Sigmoid colon (tissue), 7 donors: ENCODE results near the gene EHD1. TPM values are rescaled to one million over a fixed set of nuclear protein-coding genes. Genes with fewer than 3 reads are reported as not detected.

ENCODE experiments used
- DNase-seq: peaks from one replicate; pipeline ENCODE4 v3.0.0-alpha.2; 2019
- H3K27ac ChIP-seq, 4 donors: fragments of 200-600 bp; sonication (generic); one replicate each; pipeline ENCODE4 v1.5.1; 2016 to 2019; ENCODE audit warnings: mild to moderate bottlenecking in 1 of 4
- H3K27me3 ChIP-seq, 3 donors: fragments of 200-600 bp; sonication (generic); one replicate each; pipeline ENCODE4 v1.5.1; 2019; ENCODE audit warnings: mild to moderate bottlenecking in 1 of 3
- H3K36me3 ChIP-seq, 4 donors: fragments of 200-600 bp; sonication (generic); one replicate each; pipeline ENCODE4 v1.5.1; 2016 to 2019
- H3K4me1 ChIP-seq, 4 donors: fragments of 200-600 bp; sonication (generic); one replicate each; pipeline ENCODE4 v1.5.1; 2017 to 2019
- H3K4me3 ChIP-seq, 4 donors: fragments of 200-600 bp; sonication (generic); one replicate each; pipeline ENCODE4 v1.5.1; 2017 to 2019; ENCODE audit warnings: mild to moderate bottlenecking in 2 of 4, moderate library complexity in 1 of 4
- H3K9me3 ChIP-seq, 4 donors: fragments of 200-600 bp in 3 of 4; sonication (generic) in 3 of 4; one replicate each; pipeline versions ENCODE4 v1.5.1 to v1.6.1; 2013 to 2019
- CTCF ChIP-seq, 4 experiments: fragments of 450-650 bp in 3 of 4; fragments of 200-600 bp in 1 of 4; IDR thresholded peaks; one replicate each; pipeline ENCODE4 v1.5.1; 2016 to 2019; ENCODE audit warnings: antibody characterized with exemption in 4 of 4, mild to moderate bottlenecking in 3 of 4, moderate library complexity in 2 of 4
- EP300 ChIP-seq, 4 donors: sonication (generic); formaldehyde crosslinking; IDR thresholded peaks; one replicate each; pipeline ENCODE4 v1.6.1; 2017; ENCODE audit warnings: antibody characterized with exemption in 4 of 4
- POLR2A ChIP-seq, 2 donors: fragments of 450-650 bp; IDR thresholded peaks; one replicate each; pipeline ENCODE4 v1.6.1; 2016; ENCODE audit warnings: antibody characterized with exemption in 2 of 2, mild to moderate bottlenecking in 2 of 2, moderate library complexity in 2 of 2
- POLR2AphosphoS5 ChIP-seq, 4 donors: sonication (generic); formaldehyde crosslinking; IDR thresholded peaks; one replicate each; pipeline ENCODE4 v1.6.1; 2017; ENCODE audit warnings: antibody characterized with exemption in 4 of 4
- WGBS, 2 donors: extraction: QIAGEN DNeasy Blood & Tissue Kit; methylation state at CpG; one replicate each; pipeline ENCODE4 v1.1.7; 2013; 5-methylcytosine and 5-hydroxymethylcytosine counted together
- intact Hi-C: fragments of 100-400 bp; cut with DNase I; formaldehyde crosslinking; loops from one replicate; pipeline ENCODE4 v1.15.1; 2023
- polyA plus RNA-seq, 3 donors: library from polyadenylated mRNA; stranded (reverse); fragments of 200-250 nt; gene quantifications; one replicate each; pipeline ENCODE4 v1.2.3, GENCODE V29; 2013
- total RNA-seq, 4 donors: library from RNA; depleted of rRNA; stranded (reverse); fragments of >200 nt; gene quantifications; one replicate each; pipeline ENCODE4 v1.1.0, GENCODE V29; 2016
- donor health status: healthy with polysubstance abuse.
- donor health status: Bipolar disorder and iron deficiency.
- donor health status: healthy.

Gene EHD1
- total and polyA plus RNA-seq, 7 donors = 27.0 to 73.1 (median 40.0) TPM

GRCh38 chr11:64831411-64831891, 47.0 kb downstream of the EHD1 start:
- no peak for DNase-seq
- Histone ChIP-seq H3K9me3 (no peaks in the 10 kb centered on the region), H3K4me1 (no peaks in the 10 kb centered on the region), H3K36me3 (no peaks in the 10 kb centered on the region), H3K27me3 (no peaks in the 10 kb centered on the region), H3K27ac (no peak overlapping the region), H3K4me3 (no peak overlapping the region)
- intact Hi-C loops = no loop called here
- 91 to 94% methylated on average over 24 of the region's 24 CpGs for WGBS, 2 donors
- TF ChIP-seq EP300 (IDR thresholded peaks at IDR 0.05) = no peak

- Histone ChIP-seq H3K4me1 (no peaks in the 10 kb centered on the region), H3K27me3 (no peaks in the 10 kb centered on the region), H3K36me3 (no peaks in the 10 kb centered on the region), H3K4me3 (no peak overlapping the region), H3K9me3 (no peaks in the 10 kb centered on the region), H3K27ac (no peak overlapping the region)
- intact Hi-C loops = no loop called here
- no peak for DNase-seq
- WGBS, 2 donors = 92 to 94% methylated on average over 43 of the region's 43 CpGs
- TF ChIP-seq CTCF (IDR thresholded peaks at IDR 0.05) = no peak
- TF ChIP-seq POLR2A (IDR thresholded peaks at IDR 0.05) = no peak
- TF ChIP-seq EP300 (IDR thresholded peaks at IDR 0.05) = no peak
Measured at GRCh38 chr11:64829536-64830251, 48.7 kb downstream of the EHD1 start.

GRCh38 chr11:64827451-64827839, 51.0 kb downstream of the EHD1 start:
- intact Hi-C loops = no loop called here
- H3K4me3 ChIP-seq = no peak overlapping the region
- no peaks in the 10 kb centered on the region for H3K27me3 ChIP-seq
- H3K27ac ChIP-seq = no peak overlapping the region
- no peaks in the 10 kb centered on the region for H3K4me1 ChIP-seq
- H3K36me3 ChIP-seq = no peaks in the 10 kb centered on the region
- TF ChIP-seq EP300 (IDR thresholded peaks at IDR 0.05) = no peak
- no peak for TF ChIP-seq POLR2AphosphoS5 (IDR thresholded peaks at IDR 0.05)
- no peak for TF ChIP-seq POLR2A (IDR thresholded peaks at IDR 0.05)
- TF ChIP-seq CTCF (IDR thresholded peaks at IDR 0.05) = no peak
- no peak for DNase-seq
- H3K9me3 ChIP-seq = no peaks in the 10 kb centered on the region
- WGBS, 2 donors = 95 to 97% methylated on average over 22 of the region's 22 CpGs

- DNase-seq = no peak
- Histone ChIP-seq H3K4me3 (no peak overlapping the region), H3K27me3 (no peaks in the 10 kb centered on the region), H3K27ac (no peak overlapping the region), H3K4me1 (no peaks in the 10 kb centered on the region), H3K9me3 (no peaks in the 10 kb centered on the region), H3K36me3 (no peaks in the 10 kb centered on the region)
- intact Hi-C loops = no loop called here
- TF ChIP-seq POLR2AphosphoS5 (IDR thresholded peaks at IDR 0.05) = no peak
- TF ChIP-seq CTCF (IDR thresholded peaks at IDR 0.05) = no peak
- no peak for TF ChIP-seq EP300 (IDR thresholded peaks at IDR 0.05)
- TF ChIP-seq POLR2A (IDR thresholded peaks at IDR 0.05) = no peak
- WGBS, 2 donors = 93 to 94% methylated on average over 52 of the region's 52 CpGs
Measured at GRCh38 chr11:64826578-64827450, 51.6 kb downstream of the EHD1 start.

- no peak overlapping the region for H3K27ac ChIP-seq
- WGBS, 2 donors = 84 to 95% methylated on average over 7 of the region's 7 CpGs
- H3K36me3 ChIP-seq = no peaks in the 10 kb centered on the region
- intact Hi-C loops = no loop called here
- H3K9me3 ChIP-seq = no peaks in the 10 kb centered on the region
- no peak for DNase-seq
- TF ChIP-seq POLR2A (IDR thresholded peaks at IDR 0.05) = no peak
- H3K4me1 ChIP-seq = no peaks in the 10 kb centered on the region
- no peaks in the 10 kb centered on the region for H3K27me3 ChIP-seq
- no peak overlapping the region for H3K4me3 ChIP-seq
Measured at GRCh38 chr11:64826062-64826461, 52.4 kb downstream of the EHD1 start.
